ENCODE measurements around the gene CCR5AS.
"Not testable (repeated sequence)": the region's sequence is repeated elsewhere in the genome, so short reads cannot be mapped to it uniquely, and the experiment has no call there.

CCR5AS gene

GRCh38 chr3:46427916-46428833 is 21.3 kb upstream of the CCR5AS start:
- DNase-seq = no peak

- DNase-seq = not testable (repeated sequence)
Observed at GRCh38 chr3:46427404-46427803, 20.5 kb upstream of the CCR5AS start.

GRCh38 chr3:46426476-46426875 is 19.6 kb upstream of the CCR5AS start:
- DNase-seq = not testable (repeated sequence)

GRCh38 chr3:46423588-46423987 is 16.7 kb upstream of the CCR5AS start:
- DNase-seq = no peak

- DNase-seq = no peak
Observed at GRCh38 chr3:46422617-46423016, 15.8 kb upstream of the CCR5AS start.

- no peak for DNase-seq
Observed at GRCh38 chr3:46420931-46421330, 14.1 kb upstream of the CCR5AS start.

GRCh38 chr3:46419816-46420215 is 12.9 kb upstream of the CCR5AS start:
- no peak for DNase-seq

GRCh38 chr3:46417841-46418611 is 11.2 kb upstream of the CCR5AS start:
- no peak for DNase-seq

- no peak for DNase-seq
Observed at GRCh38 chr3:46416811-46417510, 10.1 kb upstream of the CCR5AS start.

- DNase-seq = no peak
Observed at GRCh38 chr3:46416125-46416810, 9.4 kb upstream of the CCR5AS start.

GRCh38 chr3:46414739-46415138 is 7.9 kb upstream of the CCR5AS start:
- DNase-seq = no peak

GRCh38 chr3:46413951-46414350 is 7.1 kb upstream of the CCR5AS start:
- no peak for DNase-seq

GRCh38 chr3:46412786-46413298 is 6.0 kb upstream of the CCR5AS start:
- DNase-seq = no peak

- DNase-seq = no peak
Observed at GRCh38 chr3:46411271-46411670, 4.4 kb upstream of the CCR5AS start.

GRCh38 chr3:46410669-46411068 is 3.8 kb upstream of the CCR5AS start:
- no peak for DNase-seq

GRCh38 chr3:46409739-46410489 is 3.0 kb upstream of the CCR5AS start:
- DNase-seq = no peak

- no peak for DNase-seq
Observed at GRCh38 chr3:46408853-46409252, 2.0 kb upstream of the CCR5AS start.

GRCh38 chr3:46407970-46408369 is 1.1 kb upstream of the CCR5AS start:
- DNase-seq = no peak

- DNase-seq = no peak
Observed at GRCh38 chr3:46406443-46406787, 451 bp downstream of the CCR5AS start.

- no peak for DNase-seq
Observed at GRCh38 chr3:46405301-46406019, 1.4 kb downstream of the CCR5AS start.

- not testable (repeated sequence) for DNase-seq
Observed at GRCh38 chr3:46402902-46403301, 4.0 kb downstream of the CCR5AS start.
